ENCODE measurements around the gene AKAIN1. TPM values are rescaled to one million over a fixed set of nuclear protein-coding genes. Genes with fewer than 3 reads are reported as not detected.

Gene AKAIN1
- total RNA-seq, 3 donors from 2014 or later = not detected

- no peak for TF ChIP-seq CTCF (IDR thresholded peaks at IDR 0.05)
- intact Hi-C loops (cut with DNase I, micrococcal nuclease) = no loop called here
- no peak for ATAC-seq
Measured at GRCh38 chr18:5095239-5095638, 101.8 kb downstream of the AKAIN1 start.

GRCh38 chr18:5093902-5094301 is 103.2 kb downstream of the AKAIN1 start:
- intact Hi-C loops (cut with DNase I, micrococcal nuclease) = no loop called here
- no peak overlapping the region for H3K4me3 ChIP-seq
- TF ChIP-seq CTCF (IDR thresholded peaks at IDR 0.05) = no peak
- H3K9me3 ChIP-seq = no peaks in the 10 kb centered on the region
- no peaks in the 10 kb centered on the region for H3K4me1 ChIP-seq (ENCODE audit: low read depth)
- ATAC-seq = no peak
- H3K36me3 ChIP-seq (ENCODE audit: low read depth) = no peaks in the 10 kb centered on the region
- no peak for DNase-seq

More at GRCh38 chr18:5095239-5095638, 101.8 kb downstream of the AKAIN1 start:
- Histone ChIP-seq H3K36me3 (ENCODE audit: low read depth) (no peaks in the 10 kb centered on the region), H3K4me3 (no peak overlapping the region), H3K4me1 (ENCODE audit: low read depth) (no peaks in the 10 kb centered on the region), H3K9me3 (no peaks in the 10 kb centered on the region)
- no peak for DNase-seq

Other genes with a start within 250 kb of the AKAIN1 start
- 10 to 100 TPM in 2 of 3 donors, 1 to 10 TPM in 1; 9.1 to 15.1 (median 10.7) TPM for gene ZBTB14, start 98.5 kb upstream of the AKAIN1 start, total RNA-seq